B cell (primary cell): Measurements from ENCODE around the gene CABLES2.
"Not testable (repeated sequence)": the region's sequence is repeated elsewhere in the genome, so short reads cannot be mapped to it uniquely, and the experiment has no call there.

Source experiments
- EZH2 ChIP-seq: IDR thresholded peaks from 2 replicates; pipeline ENCODE4 v1.6.1; 2012; ENCODE audit warnings: borderline replicate concordance, low read depth, mild to moderate bottlenecking, moderate library complexity, low read length; ENCODE audit not compliant: insufficient read depth, poor library complexity, severe bottlenecking
- TF ChIP-seq, protein P1 (sequence below): fragments of 200-600 bp; IDR thresholded peaks from one replicate; pipeline ENCODE4 v1.8.0; 2022; ENCODE audit warnings: antibody characterized with exemption, mild to moderate bottlenecking

- TF ChIP-seq, protein P1, sequence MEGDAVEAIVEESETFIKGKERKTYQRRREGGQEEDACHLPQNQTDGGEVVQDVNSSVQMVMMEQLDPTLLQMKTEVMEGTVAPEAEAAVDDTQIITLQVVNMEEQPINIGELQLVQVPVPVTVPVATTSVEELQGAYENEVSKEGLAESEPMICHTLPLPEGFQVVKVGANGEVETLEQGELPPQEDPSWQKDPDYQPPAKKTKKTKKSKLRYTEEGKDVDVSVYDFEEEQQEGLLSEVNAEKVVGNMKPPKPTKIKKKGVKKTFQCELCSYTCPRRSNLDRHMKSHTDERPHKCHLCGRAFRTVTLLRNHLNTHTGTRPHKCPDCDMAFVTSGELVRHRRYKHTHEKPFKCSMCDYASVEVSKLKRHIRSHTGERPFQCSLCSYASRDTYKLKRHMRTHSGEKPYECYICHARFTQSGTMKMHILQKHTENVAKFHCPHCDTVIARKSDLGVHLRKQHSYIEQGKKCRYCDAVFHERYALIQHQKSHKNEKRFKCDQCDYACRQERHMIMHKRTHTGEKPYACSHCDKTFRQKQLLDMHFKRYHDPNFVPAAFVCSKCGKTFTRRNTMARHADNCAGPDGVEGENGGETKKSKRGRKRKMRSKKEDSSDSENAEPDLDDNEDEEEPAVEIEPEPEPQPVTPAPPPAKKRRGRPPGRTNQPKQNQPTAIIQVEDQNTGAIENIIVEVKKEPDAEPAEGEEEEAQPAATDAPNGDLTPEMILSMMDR = not testable (repeated sequence)
- TF ChIP-seq EZH2 = not testable (repeated sequence)
These were observed 33.4 kb downstream of the CABLES2 start for GRCh38 chr20:62373631-62374179.
